HEK293T (cell line): ENCODE results near the gene AANAT.

Source experiments
- BHLHE40 ChIP-seq: fragments of 450-650 bp; IDR thresholded peaks from 2 replicates; pipeline ENCODE4 v1.6.1; 2016; ENCODE audit warnings: mild to moderate bottlenecking, moderate library complexity, borderline replicate concordance
- CTBP1 ChIP-seq: fragments of 450-650 bp; IDR thresholded peaks from 2 replicates; pipeline ENCODE4 v1.6.1; 2016; ENCODE audit warnings: borderline replicate concordance
- ELF4 ChIP-seq: fragments of 450-650 bp; IDR thresholded peaks from 2 replicates; pipeline ENCODE4 v1.6.1; 2017; ENCODE audit warnings: antibody characterized with exemption
- FOXK2 ChIP-seq: fragments of 450-650 bp; IDR thresholded peaks from 2 replicates; pipeline ENCODE4 v1.6.1; 2016; ENCODE audit warnings: mild to moderate bottlenecking
- FOXM1 ChIP-seq: fragments of 450-650 bp; IDR thresholded peaks from 2 replicates; pipeline ENCODE4 v1.6.1; 2017; ENCODE audit warnings: mild to moderate bottlenecking, borderline replicate concordance
- HDGF ChIP-seq: fragments of 450-650 bp; IDR thresholded peaks from 2 replicates; pipeline ENCODE4 v1.6.1; 2017; ENCODE audit warnings: antibody characterized with exemption, borderline replicate concordance
- NFRKB ChIP-seq: fragments of 450-650 bp; IDR thresholded peaks from 2 replicates; pipeline ENCODE4 v1.6.1; 2016; ENCODE audit warnings: mild to moderate bottlenecking, moderate library complexity
- SP1 ChIP-seq: fragments of 450-650 bp; IDR thresholded peaks from 2 replicates; pipeline ENCODE4 v1.6.1; 2017
- SUZ12 ChIP-seq: fragments of 450-650 bp; IDR thresholded peaks from 2 replicates; pipeline ENCODE4 v1.6.1; 2016; ENCODE audit warnings: mild to moderate bottlenecking
- TARDBP ChIP-seq: fragments of 450-650 bp; IDR thresholded peaks from 2 replicates; pipeline ENCODE4 v1.6.1; 2016
- ZNF384 ChIP-seq: fragments of 450-650 bp; IDR thresholded peaks from 2 replicates; pipeline ENCODE4 v1.6.1; 2016

- TF ChIP-seq SUZ12 = no peak
- no peak for TF ChIP-seq FOXM1
- TF ChIP-seq BHLHE40 = no peak
- no peak for TF ChIP-seq HDGF
- TF ChIP-seq ELF4 = no peak
- TF ChIP-seq SP1 = no peak
- no peak for TF ChIP-seq FOXK2
- TF ChIP-seq CTBP1 = no peak
- no peak for TF ChIP-seq NFRKB
- TF ChIP-seq ZNF384 = no peak
- TF ChIP-seq TARDBP = no peak
Observed at GRCh38 chr17:76420356-76421043, 46.9 kb upstream of the AANAT start.
